Trophoblast cell (in vitro differentiated cells and primary cell): ENCODE measurements around the gene PCGF1.
A peak's percentile ranks its signal among the peaks of the same experiment; 100 is the strongest.

Experiments used
- DNase-seq, 2 donors: peaks; one replicate each; pipeline ENCODE4 v3.0.0-alpha.2; 2016
- H2AFZ ChIP-seq: 2 replicates; pipeline ENCODE4 v1.6.1; 2013; ENCODE audit warnings: low read length, moderate library complexity, mild to moderate bottlenecking; ENCODE audit not compliant: insufficient read depth, poor library complexity
- H2AK5ac ChIP-seq: 2 replicates; pipeline ENCODE4 v1.6.1; 2013; ENCODE audit warnings: mild to moderate bottlenecking, low read length
- H2BK120ac ChIP-seq: 2 replicates; pipeline ENCODE4 v1.6.1; 2013; ENCODE audit warnings: low read length, mild to moderate bottlenecking, moderate library complexity; ENCODE audit not compliant: insufficient read depth, poor library complexity
- H2BK12ac ChIP-seq: 2 replicates; pipeline ENCODE4 v1.6.1; 2013; ENCODE audit warnings: mild to moderate bottlenecking, low read length, moderate library complexity
- H2BK5ac ChIP-seq: 2 replicates; pipeline ENCODE4 v1.6.1; 2013; ENCODE audit warnings: low read length, low read depth, moderate library complexity, mild to moderate bottlenecking; ENCODE audit not compliant: poor library complexity
- H3K14ac ChIP-seq: 2 replicates; pipeline ENCODE4 v1.6.1; 2013; ENCODE audit warnings: mild to moderate bottlenecking, low read length
- H3K18ac ChIP-seq: 2 replicates; pipeline ENCODE4 v1.6.1; 2013; ENCODE audit warnings: mild to moderate bottlenecking, low read length
- H3K23ac ChIP-seq: 2 replicates; pipeline ENCODE4 v1.6.1; 2013; ENCODE audit warnings: low read length
- H3K27ac ChIP-seq: 2 replicates; pipeline ENCODE4 v1.5.1; 2013; ENCODE audit warnings: low read depth, mild to moderate bottlenecking, inconsistent platforms, low read length, moderate library complexity
- H3K27me3 ChIP-seq: 2 replicates; pipeline ENCODE4 v1.6.1; 2013; ENCODE audit warnings: inconsistent platforms, mild to moderate bottlenecking, low read length, moderate library complexity; ENCODE audit not compliant: insufficient read depth
- H3K36me3 ChIP-seq, 2 experiments: 1 replicate in 1 of 2; 2 replicates in 1 of 2; pipeline ENCODE4 v1.6.1; 2013; ENCODE audit warnings: low read length in 2 of 2, mild to moderate bottlenecking in 2 of 2, moderate library complexity in 1 of 2; ENCODE audit not compliant: insufficient read depth in 2 of 2, control insufficient read depth in 1 of 2
- H3K4ac ChIP-seq: 2 replicates; pipeline ENCODE4 v1.6.1; 2013; ENCODE audit warnings: low read depth, mild to moderate bottlenecking, low read length, moderate library complexity
- H3K4me1 ChIP-seq, 2 experiments: 1 replicate in 1 of 2; 2 replicates in 1 of 2; pipeline ENCODE4 v1.6.1; 2013; ENCODE audit warnings: low read length in 2 of 2, mild to moderate bottlenecking in 2 of 2, moderate library complexity in 1 of 2; ENCODE audit not compliant: insufficient read depth in 2 of 2, control insufficient read depth in 1 of 2
- H3K4me2 ChIP-seq: 2 replicates; pipeline ENCODE4 v1.6.1; 2013; ENCODE audit warnings: inconsistent platforms, mild to moderate bottlenecking, low read length, moderate library complexity
- H3K4me3 ChIP-seq: 2 replicates; pipeline ENCODE4 v1.5.1; 2013; ENCODE audit warnings: mild to moderate bottlenecking, low read depth, low read length, inconsistent platforms
- H3K79me1 ChIP-seq: one replicate; pipeline ENCODE4 v1.6.1; 2013; ENCODE audit warnings: low read length
- H3K79me2 ChIP-seq: 2 replicates; pipeline ENCODE4 v1.6.1; 2013; ENCODE audit warnings: low read length, mild to moderate bottlenecking; ENCODE audit not compliant: control insufficient read depth, insufficient read depth, poor library complexity
- H3K9ac ChIP-seq: 2 replicates; pipeline ENCODE4 v1.6.1; 2013; ENCODE audit warnings: mild to moderate bottlenecking, low read length
- H3K9me3 ChIP-seq: 2 replicates; pipeline ENCODE4 v1.6.1; 2013; ENCODE audit warnings: low read depth, mild to moderate bottlenecking, control low read depth, inconsistent platforms, low read length; ENCODE audit not compliant: insufficient read depth
- H4K12ac ChIP-seq: 2 replicates; pipeline ENCODE4 v1.6.1; 2013; ENCODE audit warnings: low read depth, mild to moderate bottlenecking, low read length, moderate library complexity
- H4K8ac ChIP-seq: 2 replicates; pipeline ENCODE4 v1.6.1; 2013; ENCODE audit warnings: low read depth, mild to moderate bottlenecking, low read length, moderate library complexity
- H4K91ac ChIP-seq: one replicate; pipeline ENCODE4 v1.6.1; 2013; ENCODE audit warnings: low read depth, mild to moderate bottlenecking, low read length, moderate library complexity
- WGBS: extraction: QIAGEN DNeasy Blood & Tissue Kit; methylation state at CpG from one replicate; pipeline ENCODE4 v1.1.7; 2013; ENCODE audit warnings: missing lambda C conversion rate; ENCODE audit not compliant: insufficient read length, insufficient coverage; ENCODE audit errors: extremely low coverage; 5-methylcytosine and 5-hydroxymethylcytosine counted together

The PCGF1 gene

DNA sequence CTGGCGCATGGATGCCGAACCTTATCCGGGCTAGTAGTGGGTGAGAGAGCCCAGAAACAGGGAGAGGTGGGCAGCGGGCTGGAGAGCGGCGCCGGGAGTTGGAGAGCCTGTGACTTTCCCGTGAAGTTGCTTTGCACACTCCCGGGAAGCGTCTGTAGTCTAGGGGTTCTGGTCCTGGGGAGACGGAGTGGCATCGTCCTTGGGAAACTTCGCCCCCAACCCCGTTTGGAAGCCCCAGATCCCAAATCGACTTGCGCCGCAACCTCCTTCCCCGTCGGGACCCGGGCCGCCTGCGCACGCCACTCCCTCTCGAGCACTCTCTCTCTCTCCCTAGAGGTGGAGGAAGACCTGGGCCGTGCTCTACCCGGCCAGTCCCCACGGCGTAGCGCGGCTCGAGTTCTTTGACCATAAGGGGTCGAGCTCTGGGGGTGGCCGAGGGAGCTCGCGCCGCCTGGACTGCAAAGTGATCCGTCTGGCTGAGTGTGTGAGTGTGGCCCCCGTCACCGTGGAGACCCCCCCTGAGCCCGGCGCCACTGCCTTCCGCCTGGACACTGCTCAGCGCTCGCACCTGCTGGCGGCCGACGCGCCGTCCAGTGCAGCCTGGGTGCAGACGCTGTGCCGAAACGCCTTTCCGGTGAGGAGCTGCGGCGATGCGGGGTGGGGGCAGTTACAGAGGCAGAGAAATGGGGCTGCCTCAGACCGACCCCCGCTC is 47.5 kb upstream of the PCGF1 start:
- no peak overlapping the region for H4K91ac ChIP-seq
- peaks cover 22% of the 10 kb centered on the region for H3K27me3 ChIP-seq
- H4K8ac ChIP-seq = peak overlapping the region; percentile 59
- H3K27ac ChIP-seq = no peak overlapping the region
- H3K9me3 ChIP-seq = peaks cover 4% of the 10 kb centered on the region
- H2BK120ac ChIP-seq = peak overlapping the region; percentile 3
- peaks cover 8 to 17% of the 10 kb centered on the region in 2 experiments for H3K4me1 ChIP-seq
- H3K4me2 ChIP-seq = peak overlapping the region; percentile 82
- H3K36me3 ChIP-seq = no peaks in the 10 kb centered on the region
- H2BK12ac ChIP-seq = no peak overlapping the region
- H4K12ac ChIP-seq = no peak overlapping the region
- no peak overlapping the region for H2AK5ac ChIP-seq
- H3K23ac ChIP-seq = no peak overlapping the region
- H3K9ac ChIP-seq = no peak overlapping the region
- H3K4me3 ChIP-seq = peak overlapping the region; percentile 64
- peak overlapping the region; percentile 26 for H3K14ac ChIP-seq
- no peak overlapping the region for H3K4ac ChIP-seq
- WGBS = no CpG with 5 or more reads among the region's 58 CpGs
- no peak overlapping the region for H3K18ac ChIP-seq
- peaks cover 7% of the 10 kb centered on the region for H3K79me1 ChIP-seq
- DNase-seq = peak; percentile 37 to 65
- no peak overlapping the region for H2BK5ac ChIP-seq
- H3K79me2 ChIP-seq = no peaks in the 10 kb centered on the region
- H2AFZ ChIP-seq = peak overlapping the region; percentile 19

DNA sequence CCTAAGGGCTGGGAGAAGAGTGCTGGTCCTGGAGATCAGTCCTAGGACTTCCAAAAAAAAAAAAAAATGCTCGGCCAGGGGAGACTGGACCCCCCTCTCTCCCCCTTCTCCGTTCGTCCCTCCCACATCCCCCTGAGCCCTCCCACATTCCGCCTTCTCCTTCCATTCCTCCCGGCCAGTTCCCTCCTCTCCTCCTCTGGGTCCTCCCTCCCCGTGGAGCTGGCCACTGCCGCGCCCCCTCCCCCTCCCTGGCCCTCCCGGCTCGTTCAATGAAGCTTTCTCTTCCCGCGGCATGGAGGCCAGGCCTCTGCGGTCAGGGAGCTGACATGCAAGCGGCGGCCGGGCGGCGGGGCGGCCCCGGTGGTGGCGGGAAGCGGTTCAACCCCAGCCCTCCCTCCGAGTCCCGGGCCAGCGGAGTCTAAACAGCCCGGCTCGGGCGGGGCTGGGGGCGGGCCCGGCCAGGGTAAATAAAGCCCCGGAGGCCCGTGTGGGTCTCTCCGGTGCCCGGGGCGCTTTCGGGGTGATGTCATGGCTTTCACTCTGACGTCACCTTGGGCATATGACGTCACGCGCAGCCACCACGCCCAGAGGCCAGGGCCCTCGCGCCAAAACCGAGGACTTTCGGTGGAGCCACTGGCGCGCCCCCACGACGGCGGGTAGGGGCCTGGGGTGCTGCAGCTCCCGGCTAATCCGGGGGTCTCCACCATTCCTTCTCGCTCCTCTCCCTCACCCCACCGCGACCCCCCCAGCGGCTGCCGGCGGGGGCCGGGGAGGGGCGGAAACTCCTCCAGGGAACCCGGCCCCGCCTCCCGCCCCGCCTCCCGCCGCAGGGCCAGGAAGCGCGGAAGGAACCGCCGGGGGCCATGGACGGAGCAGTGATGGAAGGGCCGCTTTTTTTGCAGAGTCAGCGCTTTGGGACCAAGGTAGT is 46.7 kb upstream of the PCGF1 start, which contains the start of the genes DOK1 and LOXL3:
Gene DOK1, plus strand, starts transcription at position 829 of the 928 bp plus-strand sequence. Its CDS starts 35 bp downstream, at position 864.
Gene LOXL3, minus strand, starts transcription at position 51 of the 928 bp plus-strand sequence. CDS start 1,308 bp downstream, outside the sequence.
- no peak within 1 kb of the TSS for H3K27ac ChIP-seq
- H3K4me1 ChIP-seq = peaks cover 10 to 20% of the 10 kb centered on the region in 2 experiments
- no CpG with 5 or more reads among the region's 73 CpGs for WGBS
- H3K4me2 ChIP-seq = peak within 1 kb of the TSS; percentile 82
- peak within 1 kb of the TSS; percentile 58 for H4K12ac ChIP-seq
- H3K18ac ChIP-seq = peak within 1 kb of the TSS; percentile 85
- peaks cover 9% of the 10 kb centered on the region for H3K9me3 ChIP-seq
- H3K9ac ChIP-seq = peak within 1 kb of the TSS; percentile 29
- peak within 1 kb of the TSS; percentile 12 for H2BK5ac ChIP-seq
- peak within 1 kb of the TSS; percentile 70 for H4K91ac ChIP-seq
- H3K79me1 ChIP-seq = peaks cover 7% of the 10 kb centered on the region
- H3K14ac ChIP-seq = peak within 1 kb of the TSS; percentile 54
- H2AFZ ChIP-seq = peak within 1 kb of the TSS; percentile 61
- H2AK5ac ChIP-seq = no peak within 1 kb of the TSS
- H3K23ac ChIP-seq = no peak within 1 kb of the TSS
- H2BK12ac ChIP-seq = peak within 1 kb of the TSS; percentile 13
- H3K27me3 ChIP-seq = peaks cover 30% of the 10 kb centered on the region
- peak within 1 kb of the TSS; percentile 64 for H4K8ac ChIP-seq
- no peaks in the 10 kb centered on the region for H3K36me3 ChIP-seq
- DNase-seq = peak; percentile 84 to 91
- H3K4ac ChIP-seq = no peak within 1 kb of the TSS
- peak within 1 kb of the TSS; percentile 67 for H3K4me3 ChIP-seq
- no peaks in the 10 kb centered on the region for H3K79me2 ChIP-seq
- H2BK120ac ChIP-seq = peak within 1 kb of the TSS; percentile 3

DNA sequence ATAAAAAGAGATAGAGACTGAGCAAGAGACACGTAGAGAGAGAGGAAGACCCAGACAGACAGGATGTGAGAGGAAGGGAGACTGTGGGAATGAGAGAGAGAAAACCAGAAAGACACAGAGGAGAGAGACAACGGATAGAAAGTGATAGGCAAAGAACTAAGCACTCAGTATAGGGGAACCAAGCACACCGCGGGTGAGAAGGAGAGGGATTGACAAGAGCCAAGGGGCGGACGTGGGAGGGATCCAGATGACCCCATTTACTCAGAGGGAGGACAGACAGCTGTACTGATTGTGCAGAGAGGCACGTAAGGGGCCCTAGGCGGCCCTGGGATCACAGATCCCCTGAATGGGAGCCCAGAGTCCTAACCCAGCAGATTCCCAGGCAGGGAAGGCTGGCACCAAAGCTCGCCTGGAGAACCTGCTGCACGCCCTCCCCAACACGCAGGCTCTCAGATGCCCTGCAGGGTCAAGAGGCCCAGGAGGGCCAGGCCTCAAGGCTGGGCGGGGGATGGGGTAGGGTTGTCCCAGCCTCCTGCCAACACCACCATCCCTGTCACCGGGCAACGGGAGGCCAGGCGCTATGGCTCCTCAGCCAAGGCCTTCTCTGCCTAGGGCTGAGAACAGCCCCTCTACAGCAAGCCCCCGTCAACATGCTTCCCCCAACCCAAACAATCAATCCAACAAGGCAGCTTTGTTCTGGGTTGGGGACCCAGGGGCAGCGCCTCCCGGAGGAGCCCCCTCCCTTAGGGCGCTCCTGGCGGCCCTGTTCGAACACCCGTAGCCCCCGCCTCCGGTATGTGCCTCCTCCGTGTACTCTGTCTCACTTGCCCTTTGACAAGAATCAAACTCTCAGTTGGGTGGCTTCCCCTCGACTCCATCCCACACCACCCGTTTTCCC is 45.7 kb upstream of the PCGF1 start:
- Histone ChIP-seq H3K27me3 (peaks cover 40% of the 10 kb centered on the region), H3K79me2 (no peaks in the 10 kb centered on the region), H2BK5ac (no peak overlapping the region), H2AK5ac (no peak overlapping the region), H4K91ac (no peak overlapping the region), H2AFZ (peak overlapping the region; percentile 17), H3K4me3 (no peak overlapping the region), H3K18ac (no peak overlapping the region), H3K23ac (no peak overlapping the region), H3K4ac (no peak overlapping the region), H2BK12ac (peak overlapping the region; percentile 13), H2BK120ac (no peak overlapping the region), H3K9me3 (peaks cover 12% of the 10 kb centered on the region), H3K9ac (peak overlapping the region; percentile 29), H3K4me2 (peak overlapping the region; percentile 82), H4K12ac (no peak overlapping the region), H3K79me1 (peaks cover 7% of the 10 kb centered on the region), H3K4me1 (peaks cover 13 to 24% of the 10 kb centered on the region in 2 experiments), H4K8ac (peak overlapping the region; percentile 18), H3K27ac (no peak overlapping the region), H3K14ac (no peak overlapping the region), H3K36me3 (no peaks in the 10 kb centered on the region)
- no CpG with 5 or more reads among the region's 27 CpGs for WGBS
- no peak for DNase-seq
